ENCODE measurements around the gene ATP11A. TPM values are rescaled to one million over a fixed set of nuclear protein-coding genes. Genes with fewer than 3 reads are reported as not detected.

The ATP11A gene
- total RNA-seq, 1 experiment from 2014 or later = 9.4 TPM

DNA sequence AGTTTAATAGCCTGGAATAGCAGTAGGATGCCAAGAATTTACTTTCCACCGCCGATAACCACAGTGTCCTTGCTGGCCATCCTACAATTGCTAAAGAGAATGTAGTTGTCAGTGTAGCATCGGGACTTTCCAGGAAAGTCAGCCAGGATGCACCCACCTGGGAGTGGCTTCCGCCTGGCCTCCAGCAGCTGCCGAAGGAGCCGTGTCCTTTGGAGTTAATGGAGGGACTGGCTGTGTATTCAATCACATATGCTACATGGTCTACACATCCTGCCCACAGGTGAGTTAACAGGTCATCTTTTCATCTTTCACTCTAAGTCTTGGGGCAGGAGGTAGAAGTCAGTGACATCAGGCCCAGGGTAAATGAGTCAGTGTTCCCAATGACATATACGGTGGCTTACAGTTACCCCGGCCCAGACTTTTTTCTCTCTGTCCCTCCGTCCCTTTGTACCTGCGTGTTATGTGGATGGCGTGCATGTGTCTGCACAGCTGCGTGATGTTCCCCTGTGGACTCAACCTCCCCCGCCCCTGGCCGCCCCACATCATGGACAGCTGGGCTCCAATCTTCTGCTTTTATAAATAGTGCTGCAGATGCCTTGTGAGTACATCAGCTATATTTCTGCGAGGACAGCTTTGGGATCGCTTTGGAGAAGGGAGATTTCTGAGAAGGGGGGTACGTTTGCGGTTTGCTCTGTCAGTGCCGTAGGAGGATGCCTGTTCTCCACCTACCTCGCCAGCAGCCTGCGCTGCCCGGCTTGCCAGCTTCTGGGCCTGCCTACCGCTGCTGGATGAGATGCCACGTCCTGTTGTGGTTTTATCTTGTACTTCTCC, 63.1 kb downstream of the ATP11A start:
- no TSS peak for BruUV-seq (replicated peaks)
- ChIA-PET POLR2A (ENCODE audit: low non-redundant PET) (no interaction called here), CTCF (no interaction called here)
- no peak for DNase-seq (ENCODE audit: low spot score)
- intact Hi-C loops (cut with micrococcal nuclease; ENCODE audit: unreplicated experiment) = no loop called here
- TF ChIP-seq CTCF (conservative IDR thresholded peaks at IDR 0.05; ENCODE audit: low read depth, low read length) (no peak), EZH2 (IDR thresholded peaks at IDR 0.05; ENCODE audit: borderline replicate concordance, low read depth, low read length, poor library complexity, severe bottlenecking) (no peak)
- no peaks in the 10 kb centered on the region for H3K27me3 ChIP-seq (replicated peaks; ENCODE audit: insufficient read depth, low read depth, low read length, poor library complexity)
- no peak overlapping the region for H3K4me3 ChIP-seq (ENCODE audit: low read depth, low read length, poor library complexity, severe bottlenecking)
- no peaks in the 10 kb centered on the region for H3K36me3 ChIP-seq (ENCODE audit: insufficient read depth, low read length, poor library complexity, severe bottlenecking)
- no peaks in the 10 kb centered on the region for H3K4me1 ChIP-seq (ENCODE audit: insufficient read depth, low read length, poor library complexity, severe bottlenecking)
- no peak overlapping the region for H3K27ac ChIP-seq (ENCODE audit: low read depth, low read length, poor library complexity, severe bottlenecking)
- H3K9me3 ChIP-seq (ENCODE audit: low read depth, low read length, poor library complexity, severe bottlenecking) = no peaks in the 10 kb centered on the region

- ChIA-PET POLR2A (ENCODE audit: low non-redundant PET) (no interaction called here), CTCF (no interaction called here)
- H3K4me3 ChIP-seq (ENCODE audit: low read depth, low read length, poor library complexity, severe bottlenecking) = no peak overlapping the region
- no peaks in the 10 kb centered on the region for H3K36me3 ChIP-seq (ENCODE audit: insufficient read depth, low read length, poor library complexity, severe bottlenecking)
- no peak overlapping the region for H3K27ac ChIP-seq (ENCODE audit: low read depth, low read length, poor library complexity, severe bottlenecking)
- DNase-seq (ENCODE audit: low spot score) = no peak
- H3K27me3 ChIP-seq (replicated peaks; ENCODE audit: insufficient read depth, low read depth, low read length, poor library complexity) = no peaks in the 10 kb centered on the region
- no peak for TF ChIP-seq EZH2 (IDR thresholded peaks at IDR 0.05; ENCODE audit: borderline replicate concordance, low read depth, low read length, poor library complexity, severe bottlenecking)
- no peaks in the 10 kb centered on the region for H3K9me3 ChIP-seq (ENCODE audit: low read depth, low read length, poor library complexity, severe bottlenecking)
- H3K4me1 ChIP-seq (ENCODE audit: insufficient read depth, low read length, poor library complexity, severe bottlenecking) = no peaks in the 10 kb centered on the region
- BruUV-seq (replicated peaks) = no TSS peak
- intact Hi-C loops (cut with micrococcal nuclease; ENCODE audit: unreplicated experiment) = no loop called here
These were observed 64.0 kb downstream of the ATP11A start for GRCh38 chr13:112753833-112754232.

DNA sequence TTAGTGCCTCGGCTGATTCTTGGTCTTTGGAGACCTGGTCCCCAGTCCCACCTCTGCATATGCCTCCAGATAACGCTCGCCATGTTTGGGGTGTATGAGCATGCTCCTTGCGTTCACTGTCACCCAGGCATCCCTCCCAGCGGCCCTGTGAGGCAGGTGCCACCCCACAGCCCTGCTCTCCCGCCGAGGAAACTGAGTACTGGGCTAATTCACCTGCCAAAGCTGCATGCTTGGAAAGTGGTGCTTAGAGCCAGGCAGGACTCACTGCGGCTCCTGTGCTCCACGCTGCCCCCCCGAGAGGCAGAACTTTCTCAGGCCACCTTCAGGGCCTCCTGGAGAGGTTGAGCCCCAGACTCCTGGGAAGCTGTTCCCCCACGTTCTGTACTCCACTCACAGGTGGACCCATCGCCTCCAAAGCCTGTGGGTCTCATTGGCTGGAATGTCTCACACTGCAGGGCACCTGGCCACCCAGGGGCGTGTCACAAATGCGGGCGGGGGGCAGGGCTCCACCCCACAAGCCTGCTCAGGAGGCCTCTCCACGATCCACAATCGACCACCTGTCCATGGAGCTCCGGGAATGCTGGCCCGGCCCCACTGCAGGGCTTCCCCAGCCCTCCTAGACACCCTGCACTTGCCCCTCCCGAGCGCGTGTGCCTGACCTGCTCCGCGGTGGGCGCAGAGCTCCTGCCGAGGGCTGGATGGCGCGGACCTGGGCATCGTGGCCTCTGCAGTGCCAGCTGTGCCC, 64.6 kb downstream of the ATP11A start:
- intact Hi-C loops (cut with micrococcal nuclease; ENCODE audit: unreplicated experiment) = no loop called here
- Histone ChIP-seq H3K4me1 (ENCODE audit: insufficient read depth, low read length, poor library complexity, severe bottlenecking) (no peaks in the 10 kb centered on the region), H3K36me3 (ENCODE audit: insufficient read depth, low read length, poor library complexity, severe bottlenecking) (no peaks in the 10 kb centered on the region), H3K4me3 (ENCODE audit: low read depth, low read length, poor library complexity, severe bottlenecking) (no peak overlapping the region), H3K27me3 (replicated peaks; ENCODE audit: insufficient read depth, low read depth, low read length, poor library complexity) (no peaks in the 10 kb centered on the region), H3K9me3 (ENCODE audit: low read depth, low read length, poor library complexity, severe bottlenecking) (no peaks in the 10 kb centered on the region), H3K27ac (ENCODE audit: low read depth, low read length, poor library complexity, severe bottlenecking) (no peak overlapping the region)
- no peak for DNase-seq (ENCODE audit: low spot score)
- CTCF ChIA-PET = no interaction called here
- TF ChIP-seq CTCF (conservative IDR thresholded peaks at IDR 0.05; ENCODE audit: low read depth, low read length) (no peak), EZH2 (IDR thresholded peaks at IDR 0.05; ENCODE audit: borderline replicate concordance, low read depth, low read length, poor library complexity, severe bottlenecking) (no peak)
- no TSS peak for BruUV-seq (replicated peaks)
- POLR2A ChIA-PET (ENCODE audit: low non-redundant PET) = no interaction called here
